Stimulated activated CD8-positive, alpha-beta memory T cell treated with anti-CD3 and anti-CD28 coated beads, Interleukin-12 subunit alpha, Interleukin-12 subunit beta, amount 100 ng/mL, for 1 hour (primary cell): ENCODE data around the gene FOSL2.

Source experiments
- DNase-seq: peaks from one replicate; pipeline ENCODE4 v3.0.0-alpha.2; 2020; ENCODE audit warnings: low read depth

Gene FOSL2

GRCh38 chr2:28374331-28374730 lies 18.3 kb upstream of the FOSL2 start:
- DNase-seq: no peak

GRCh38 chr2:28375236-28375635 lies 17.4 kb upstream of the FOSL2 start:
- DNase-seq: no peak

- DNase-seq: no peak
Observed at GRCh38 chr2:28375742-28376631, 16.7 kb upstream of the FOSL2 start.

GRCh38 chr2:28377195-28377816 lies 15.4 kb upstream of the FOSL2 start:
- no peak for DNase-seq

GRCh38 chr2:28377984-28378678 lies 14.5 kb upstream of the FOSL2 start:
- no peak for DNase-seq

- DNase-seq: no peak
Observed at GRCh38 chr2:28378679-28379584, 13.7 kb upstream of the FOSL2 start.

- DNase-seq: no peak
Observed at GRCh38 chr2:28380219-28380618, 12.4 kb upstream of the FOSL2 start.

- no peak for DNase-seq
Observed at GRCh38 chr2:28381225-28382180, 11.2 kb upstream of the FOSL2 start.

- DNase-seq: no peak
Observed at GRCh38 chr2:28382755-28383154, 9.9 kb upstream of the FOSL2 start.

GRCh38 chr2:28387082-28387960 lies 5.3 kb upstream of the FOSL2 start:
- no peak for DNase-seq

GRCh38 chr2:28389399-28390240 lies 3.0 kb upstream of the FOSL2 start:
- no peak for DNase-seq

- peak; percentile 72 for DNase-seq
Observed at GRCh38 chr2:28390241-28390745, 2.4 kb upstream of the FOSL2 start.

- no peak for DNase-seq
Observed at GRCh38 chr2:28390746-28391563, 1.7 kb upstream of the FOSL2 start.

- no peak for DNase-seq
Observed at GRCh38 chr2:28391564-28392296, 928 bp upstream of the FOSL2 start.

- no peak for DNase-seq
Observed at GRCh38 chr2:28393114-28393836, 617 bp downstream of the FOSL2 start.

GRCh38 chr2:28394331-28394877 lies 1.7 kb downstream of the FOSL2 start:
- DNase-seq: no peak
